Astrocyte (in vitro differentiated cells and primary cell): ENCODE data around the gene CFAP70.

Experiments used
- EZH2 ChIP-seq: IDR thresholded peaks from 2 replicates; pipeline ENCODE4 v1.6.1; 2012; ENCODE audit warnings: mild to moderate bottlenecking, low read length, inconsistent platforms; ENCODE audit not compliant: insufficient read depth
- TF ChIP-seq, protein P1 (sequence below): IDR thresholded peaks from 2 replicates; pipeline ENCODE4 v1.5.1; 2011; ENCODE audit warnings: low read depth, mild to moderate bottlenecking, inconsistent platforms, low read length, moderate library complexity; ENCODE audit not compliant: insufficient read depth

DNA sequence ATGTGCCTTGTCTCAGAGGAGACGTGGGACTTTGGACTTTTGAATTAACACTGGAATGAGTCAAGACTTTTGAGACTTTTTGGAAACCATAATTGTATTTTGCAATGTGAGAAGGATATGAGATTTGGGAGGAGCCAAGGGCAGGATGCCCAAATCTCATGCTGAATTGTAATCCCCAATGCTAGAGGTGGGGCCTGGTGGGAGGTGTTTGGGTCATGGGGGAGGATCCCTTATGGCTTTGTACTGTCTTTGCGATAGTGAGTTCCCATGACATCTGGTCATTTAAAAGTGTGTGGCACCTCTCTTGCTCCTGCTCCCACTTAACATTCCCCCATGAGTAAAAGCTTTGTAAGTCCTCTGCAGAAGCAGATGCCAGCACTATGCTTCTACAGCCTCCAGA is 150.8 kb downstream of the CFAP70 start:
- TF ChIP-seq, protein P1, sequence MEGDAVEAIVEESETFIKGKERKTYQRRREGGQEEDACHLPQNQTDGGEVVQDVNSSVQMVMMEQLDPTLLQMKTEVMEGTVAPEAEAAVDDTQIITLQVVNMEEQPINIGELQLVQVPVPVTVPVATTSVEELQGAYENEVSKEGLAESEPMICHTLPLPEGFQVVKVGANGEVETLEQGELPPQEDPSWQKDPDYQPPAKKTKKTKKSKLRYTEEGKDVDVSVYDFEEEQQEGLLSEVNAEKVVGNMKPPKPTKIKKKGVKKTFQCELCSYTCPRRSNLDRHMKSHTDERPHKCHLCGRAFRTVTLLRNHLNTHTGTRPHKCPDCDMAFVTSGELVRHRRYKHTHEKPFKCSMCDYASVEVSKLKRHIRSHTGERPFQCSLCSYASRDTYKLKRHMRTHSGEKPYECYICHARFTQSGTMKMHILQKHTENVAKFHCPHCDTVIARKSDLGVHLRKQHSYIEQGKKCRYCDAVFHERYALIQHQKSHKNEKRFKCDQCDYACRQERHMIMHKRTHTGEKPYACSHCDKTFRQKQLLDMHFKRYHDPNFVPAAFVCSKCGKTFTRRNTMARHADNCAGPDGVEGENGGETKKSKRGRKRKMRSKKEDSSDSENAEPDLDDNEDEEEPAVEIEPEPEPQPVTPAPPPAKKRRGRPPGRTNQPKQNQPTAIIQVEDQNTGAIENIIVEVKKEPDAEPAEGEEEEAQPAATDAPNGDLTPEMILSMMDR, result no peak
- TF ChIP-seq EZH2, result no peak
